Stimulated activated CD8-positive, alpha-beta memory T cell treated with anti-CD3 and anti-CD28 coated beads, Interleukin-2, amount 100 ng/mL, for 48 hours (primary cell): ENCODE results near the gene PLET1.

ENCODE experiments used
- DNase-seq, 2 donors: peaks; one replicate each; pipeline ENCODE4 v3.0.0-alpha.2; 2020; ENCODE audit warnings: low read depth in 2 of 2

The PLET1 gene

GRCh38 chr11:112260490-112260889, at the start of gene PLET1:
TSS of gene PLET1 (minus strand) at chr11:112260860. CDS start at chr11:112260589, 271 bp downstream.
- no peak for DNase-seq

- no peak for DNase-seq
These were observed 49.8 kb upstream of the PLET1 start for GRCh38 chr11:112310419-112310818.

GRCh38 chr11:112308651-112309050, 48.0 kb upstream of the PLET1 start:
- no peak for DNase-seq

GRCh38 chr11:112307616-112308015, 47.0 kb upstream of the PLET1 start:
- no peak for DNase-seq

GRCh38 chr11:112306230-112306629, 45.6 kb upstream of the PLET1 start:
- DNase-seq: no peak

- no peak for DNase-seq
These were observed 44.3 kb upstream of the PLET1 start for GRCh38 chr11:112304914-112305313.

GRCh38 chr11:112303616-112304015, 43.0 kb upstream of the PLET1 start:
- no peak for DNase-seq

GRCh38 chr11:112302226-112302868, 41.7 kb upstream of the PLET1 start:
- DNase-seq: no peak

- no peak for DNase-seq
These were observed 39.6 kb upstream of the PLET1 start for GRCh38 chr11:112300094-112300786.

- no peak for DNase-seq
These were observed 37.9 kb upstream of the PLET1 start for GRCh38 chr11:112298535-112298934.

GRCh38 chr11:112297248-112297866, 36.7 kb upstream of the PLET1 start:
- DNase-seq: no peak

GRCh38 chr11:112296044-112296443, 35.4 kb upstream of the PLET1 start:
- DNase-seq: no peak

GRCh38 chr11:112294688-112295340, 34.2 kb upstream of the PLET1 start:
- DNase-seq: no peak

- no peak for DNase-seq
These were observed 33.0 kb upstream of the PLET1 start for GRCh38 chr11:112293614-112294013.

- DNase-seq: no peak
These were observed 32.2 kb upstream of the PLET1 start for GRCh38 chr11:112292785-112293407.

GRCh38 chr11:112292188-112292587, 31.5 kb upstream of the PLET1 start:
- DNase-seq: no peak

GRCh38 chr11:112291191-112291590, 30.5 kb upstream of the PLET1 start:
- DNase-seq: no peak

- DNase-seq: no peak
These were observed 29.8 kb upstream of the PLET1 start for GRCh38 chr11:112290493-112290850.

- peak; percentile 78 to 79 for DNase-seq
These were observed 29.2 kb upstream of the PLET1 start for GRCh38 chr11:112289588-112290492.

GRCh38 chr11:112288021-112288420, 27.4 kb upstream of the PLET1 start:
- no peak for DNase-seq

GRCh38 chr11:112285841-112286311, 25.2 kb upstream of the PLET1 start:
- no peak for DNase-seq
